GM18870 (cell line): ENCODE data around the gene PNPLA1.

Source experiments
- ATAC-seq: cut with Tn5 transposase; IDR thresholded peaks from one replicate; pipeline ENCODE4 v1.9.1; 2021; ENCODE audit warnings: moderate library complexity; ENCODE audit not compliant: unreplicated experiment

The PNPLA1 gene

GRCh38 chr6:36284359-36284758, 14.5 kb downstream of the PNPLA1 start:
- no peak for ATAC-seq

GRCh38 chr6:36285187-36285671, 15.4 kb downstream of the PNPLA1 start:
- ATAC-seq, result no peak

- ATAC-seq, result no peak
Measured at GRCh38 chr6:36285797-36286196, 15.9 kb downstream of the PNPLA1 start.

- no peak for ATAC-seq
Measured at GRCh38 chr6:36286858-36287257, 17.0 kb downstream of the PNPLA1 start.

- no peak for ATAC-seq
Measured at GRCh38 chr6:36289281-36289878, 19.5 kb downstream of the PNPLA1 start.

- ATAC-seq, result no peak
Measured at GRCh38 chr6:36290668-36291620, 21.1 kb downstream of the PNPLA1 start.

GRCh38 chr6:36292170-36292569, 22.3 kb downstream of the PNPLA1 start:
- no peak for ATAC-seq

- no peak for ATAC-seq
Measured at GRCh38 chr6:36296240-36296639, 26.4 kb downstream of the PNPLA1 start.

GRCh38 chr6:36297051-36297450, 27.2 kb downstream of the PNPLA1 start:
- ATAC-seq, result no peak

- no peak for ATAC-seq
Measured at GRCh38 chr6:36297511-36297910, 27.7 kb downstream of the PNPLA1 start.

GRCh38 chr6:36298027-36298426, 28.2 kb downstream of the PNPLA1 start:
- ATAC-seq, result no peak

GRCh38 chr6:36301085-36301658, 31.3 kb downstream of the PNPLA1 start:
- ATAC-seq, result no peak

- no peak for ATAC-seq
Measured at GRCh38 chr6:36301781-36302180, 31.9 kb downstream of the PNPLA1 start.

GRCh38 chr6:36302227-36302976, 32.5 kb downstream of the PNPLA1 start:
- no peak for ATAC-seq

GRCh38 chr6:36305885-36306284, 36.0 kb downstream of the PNPLA1 start:
- no peak for ATAC-seq

GRCh38 chr6:36306375-36306774, 36.5 kb downstream of the PNPLA1 start:
- no peak for ATAC-seq

GRCh38 chr6:36308514-36308913, 38.7 kb downstream of the PNPLA1 start:
- no peak for ATAC-seq

GRCh38 chr6:36309203-36309602, 39.3 kb downstream of the PNPLA1 start:
- no peak for ATAC-seq

- ATAC-seq, result no peak
Measured at GRCh38 chr6:36309900-36310299, 40.0 kb downstream of the PNPLA1 start.

- no peak for ATAC-seq
Measured at GRCh38 chr6:36312854-36313648, 43.2 kb downstream of the PNPLA1 start.
